A549 (cell line): Measurements from ENCODE around the gene CIAO3.

Source experiments
- SMC3 ChIP-seq: fragments of >200 bp; sonication (Bioruptor Twin); formaldehyde crosslinking; IDR thresholded peaks from 3 replicates; pipeline ENCODE4 v1.6.1; 2018; ENCODE audit warnings: inconsistent platforms
- ZSCAN20 ChIP-seq: fragments of 250-450 bp; sonication (Bioruptor Pico); IDR thresholded peaks from 2 replicates; pipeline ENCODE4 v1.8.0; 2022; ENCODE audit warnings: mild to moderate bottlenecking, moderate library complexity

DNA sequence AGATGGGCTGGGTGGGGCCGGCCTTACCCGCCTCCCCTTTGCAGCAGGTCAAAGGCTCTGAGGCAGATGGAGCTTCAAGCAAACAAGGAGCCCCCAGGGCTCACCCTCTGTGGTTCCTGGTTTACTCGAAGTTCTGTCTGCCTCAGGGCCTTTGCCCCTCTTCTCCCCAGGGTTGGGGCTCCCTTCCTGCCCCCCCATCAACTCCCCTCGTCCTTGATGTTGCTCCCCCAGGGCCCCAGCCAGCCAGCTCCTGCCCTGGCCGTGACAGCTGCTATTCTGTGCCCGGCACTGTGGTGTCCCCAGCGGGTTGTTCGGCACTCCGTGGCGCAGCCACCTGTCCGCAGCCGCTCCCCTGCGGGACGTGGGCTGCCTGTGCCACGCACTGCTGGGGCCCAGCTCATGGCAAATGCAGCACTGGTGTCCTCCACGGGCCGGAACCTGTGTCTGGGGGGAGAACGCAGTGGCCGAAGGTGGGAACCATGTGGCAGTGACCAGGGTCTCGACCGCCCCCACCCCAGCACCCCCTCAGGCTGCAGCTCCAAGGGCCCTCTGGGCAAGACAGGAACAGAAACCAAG is 30.2 kb downstream of the CIAO3 start:
- TF ChIP-seq SMC3 = no peak
- TF ChIP-seq ZSCAN20 (CRISPR knock-in tag) = no peak
